GM12864 (cell line): Measurements from ENCODE around the gene ARHGAP42.
"Not testable (repeated sequence)": the region's sequence is repeated elsewhere in the genome, so short reads cannot be mapped to it uniquely, and the experiment has no call there.

Source experiments
- DNase-seq: peaks from one replicate; pipeline ENCODE4 v3.0.0-alpha.2; 2011; ENCODE audit warnings: low read depth
- H3K4me3 ChIP-seq: 2 replicates; pipeline ENCODE4 v1.5.1; 2011; ENCODE audit warnings: mild to moderate bottlenecking, low read depth, low read length, control low read depth
- TF ChIP-seq, protein P1 (sequence below): IDR thresholded peaks from 2 replicates; pipeline ENCODE4 v1.5.1; 2011; ENCODE audit warnings: low read depth, mild to moderate bottlenecking, moderate library complexity, low read length, control low read depth, inconsistent platforms; ENCODE audit errors: missing control alignments

Gene ARHGAP42

DNA sequence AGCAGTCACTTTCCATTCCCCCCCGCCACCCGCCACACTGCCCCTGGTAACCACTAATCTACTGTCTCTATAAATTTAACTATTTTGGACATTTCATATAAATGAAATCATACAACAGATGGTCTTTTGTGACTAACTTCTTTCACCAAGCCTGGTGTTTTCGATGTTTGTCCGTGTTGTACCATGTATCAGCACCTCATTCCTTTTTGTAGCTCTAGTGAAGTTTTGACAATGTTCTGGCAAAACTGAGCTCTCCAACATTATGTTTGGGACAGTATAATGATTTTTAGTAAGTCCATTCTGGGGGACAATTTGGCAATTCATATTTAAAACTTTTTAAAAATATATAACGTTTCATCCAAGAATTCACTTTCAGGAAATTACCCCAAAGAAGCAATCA lies 45.6 kb upstream of the ARHGAP42 start:
- TF ChIP-seq, protein P1, sequence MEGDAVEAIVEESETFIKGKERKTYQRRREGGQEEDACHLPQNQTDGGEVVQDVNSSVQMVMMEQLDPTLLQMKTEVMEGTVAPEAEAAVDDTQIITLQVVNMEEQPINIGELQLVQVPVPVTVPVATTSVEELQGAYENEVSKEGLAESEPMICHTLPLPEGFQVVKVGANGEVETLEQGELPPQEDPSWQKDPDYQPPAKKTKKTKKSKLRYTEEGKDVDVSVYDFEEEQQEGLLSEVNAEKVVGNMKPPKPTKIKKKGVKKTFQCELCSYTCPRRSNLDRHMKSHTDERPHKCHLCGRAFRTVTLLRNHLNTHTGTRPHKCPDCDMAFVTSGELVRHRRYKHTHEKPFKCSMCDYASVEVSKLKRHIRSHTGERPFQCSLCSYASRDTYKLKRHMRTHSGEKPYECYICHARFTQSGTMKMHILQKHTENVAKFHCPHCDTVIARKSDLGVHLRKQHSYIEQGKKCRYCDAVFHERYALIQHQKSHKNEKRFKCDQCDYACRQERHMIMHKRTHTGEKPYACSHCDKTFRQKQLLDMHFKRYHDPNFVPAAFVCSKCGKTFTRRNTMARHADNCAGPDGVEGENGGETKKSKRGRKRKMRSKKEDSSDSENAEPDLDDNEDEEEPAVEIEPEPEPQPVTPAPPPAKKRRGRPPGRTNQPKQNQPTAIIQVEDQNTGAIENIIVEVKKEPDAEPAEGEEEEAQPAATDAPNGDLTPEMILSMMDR: no peak
- H3K4me3 ChIP-seq: no peak overlapping the region
- DNase-seq: no peak

DNA sequence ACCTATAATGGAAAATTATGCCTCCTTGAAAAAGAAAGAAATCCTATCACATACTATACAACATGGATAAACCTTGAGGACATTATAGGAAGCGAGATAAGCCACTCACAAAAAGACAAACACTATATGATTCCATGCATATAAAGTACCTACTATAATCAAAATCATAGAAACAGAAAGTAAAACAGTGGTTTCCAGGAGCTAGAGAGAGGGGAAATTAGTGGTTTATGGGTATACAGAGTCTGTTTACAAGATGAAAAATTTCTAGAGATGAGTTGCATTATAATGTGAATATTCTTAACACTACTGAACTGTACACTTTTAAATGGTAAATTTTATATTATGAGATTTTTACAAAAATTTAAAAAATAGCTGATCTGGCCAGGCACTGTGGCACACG lies 40.5 kb upstream of the ARHGAP42 start:
- DNase-seq: no peak
- H3K4me3 ChIP-seq: no peak overlapping the region

DNA sequence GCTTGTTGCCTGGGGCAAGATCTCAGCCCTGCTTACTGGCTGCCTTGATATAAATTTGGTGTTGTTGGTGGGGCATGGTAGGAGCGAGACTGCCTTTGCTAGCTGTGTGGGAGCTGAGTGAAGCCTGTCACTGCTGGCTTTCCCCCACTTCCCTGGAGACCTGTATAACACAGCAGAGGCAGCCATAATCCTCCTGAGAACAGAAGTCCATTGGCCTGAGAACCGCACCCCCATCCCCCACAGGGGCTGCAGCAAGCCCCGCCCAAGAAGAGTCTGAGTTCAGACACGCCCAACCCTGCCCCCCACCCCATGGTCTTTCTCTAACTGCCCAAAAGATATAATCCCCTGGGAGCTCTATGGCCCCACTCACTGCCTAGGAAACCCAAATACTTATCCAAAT lies 39.2 kb upstream of the ARHGAP42 start:
- H3K4me3 ChIP-seq: no peak overlapping the region
- no peak for DNase-seq
- TF ChIP-seq, protein P1: no peak

More for the DNA sequence above, 40.5 kb upstream of the ARHGAP42 start:
- TF ChIP-seq, protein P1: no peak

DNA sequence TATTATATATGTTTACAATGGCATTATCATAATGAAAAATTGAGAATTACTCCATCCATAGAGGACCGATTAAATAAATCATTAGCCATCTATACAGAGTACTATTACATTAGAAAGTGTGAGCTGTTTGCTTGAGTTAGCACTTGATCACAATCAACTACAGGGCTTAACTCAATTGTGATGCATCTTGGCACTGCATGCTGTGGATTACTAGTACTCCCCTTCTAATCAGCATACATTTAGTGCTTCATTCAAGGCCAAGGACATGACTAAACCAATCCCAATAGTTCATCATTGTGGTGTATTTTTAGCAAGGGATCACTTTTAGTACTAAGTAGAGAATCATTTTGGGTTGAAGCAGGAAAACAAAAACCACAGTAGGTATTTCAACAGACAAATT lies 23.5 kb upstream of the ARHGAP42 start:
- no peak for DNase-seq
- no peak overlapping the region for H3K4me3 ChIP-seq
- TF ChIP-seq, protein P1: no peak

DNA sequence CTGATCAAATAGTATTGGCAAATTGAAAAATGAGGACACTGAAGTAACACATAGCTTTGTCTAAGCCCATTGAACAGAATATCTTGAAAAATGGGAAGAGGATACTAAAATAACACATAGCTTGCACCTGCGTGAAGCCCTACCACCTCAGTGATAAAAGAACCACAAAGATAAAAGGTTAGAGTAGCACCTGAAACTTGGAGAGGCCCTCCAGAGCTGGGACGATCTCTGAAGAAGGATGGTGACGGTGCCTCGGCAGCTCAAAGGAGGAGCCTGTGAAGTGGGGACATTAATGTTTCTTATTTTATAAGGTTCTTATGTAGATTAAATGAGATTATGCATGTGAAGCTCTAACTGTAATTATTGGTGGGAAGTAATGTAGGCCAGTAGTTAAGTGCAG lies 23.1 kb upstream of the ARHGAP42 start:
- no peak overlapping the region for H3K4me3 ChIP-seq
- TF ChIP-seq, protein P1: no peak
- DNase-seq: no peak

DNA sequence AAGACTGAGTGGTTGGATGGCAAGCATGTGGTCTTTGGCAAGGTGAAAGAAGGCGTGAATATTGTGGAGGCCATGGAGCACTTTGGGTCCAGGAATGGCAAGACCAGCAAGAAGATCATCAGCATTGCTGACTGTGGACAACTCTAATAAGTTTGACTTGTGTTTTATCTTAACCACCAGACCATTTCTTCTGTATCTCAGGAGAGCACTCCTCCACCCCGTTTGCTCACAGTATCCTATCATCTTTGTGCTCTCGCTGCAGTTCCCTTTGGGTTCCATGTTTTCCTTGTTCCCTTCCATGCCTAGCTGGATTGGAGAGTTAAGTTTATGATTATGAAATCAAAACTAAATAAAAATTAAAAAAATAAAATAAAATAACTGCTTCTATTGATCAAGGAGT lies 20.3 kb upstream of the ARHGAP42 start:
- not testable (repeated sequence) for DNase-seq, H3K4me3 ChIP-seq

DNA sequence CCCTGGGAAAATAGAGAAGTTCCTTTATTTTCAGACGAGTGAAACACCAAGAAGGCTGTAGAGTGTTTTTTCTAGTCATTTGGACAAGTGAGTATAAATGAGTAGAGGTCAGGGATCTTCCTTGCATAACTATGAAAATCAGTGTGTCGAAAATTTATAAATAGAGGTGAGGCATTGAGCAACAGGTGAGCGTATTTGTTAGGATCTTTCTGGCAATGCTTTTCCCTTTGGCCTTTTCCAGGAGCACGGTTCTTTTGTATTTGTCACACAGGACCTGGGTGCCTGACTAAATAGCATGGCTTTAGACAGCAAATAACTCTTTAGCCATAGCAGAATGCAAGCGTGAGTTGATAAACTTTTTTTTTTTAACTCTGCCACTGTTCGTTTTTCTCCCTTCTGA lies 19.6 kb upstream of the ARHGAP42 start:
- TF ChIP-seq, protein P1: no peak
- no peak for DNase-seq
- H3K4me3 ChIP-seq: no peak overlapping the region

DNA sequence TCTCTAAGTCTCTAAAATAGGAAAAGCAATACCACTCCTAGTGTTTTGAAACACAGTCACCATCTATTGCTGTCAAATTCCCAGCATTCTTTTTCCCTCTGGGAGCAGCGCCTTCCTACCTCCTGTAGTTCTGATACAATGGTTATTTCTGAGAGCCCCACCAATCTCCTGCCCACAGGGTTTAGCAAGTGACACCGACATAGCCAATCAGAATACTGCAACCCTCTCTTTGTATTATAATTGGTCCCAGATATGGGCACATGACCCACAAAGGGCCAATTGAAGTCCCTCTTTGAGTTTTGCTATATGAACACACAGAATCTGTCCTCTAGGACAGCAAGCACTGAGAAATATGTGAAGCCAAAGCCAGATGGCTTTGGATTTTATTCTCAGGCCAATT lies 16.9 kb upstream of the ARHGAP42 start:
- TF ChIP-seq, protein P1: no peak
- no peak overlapping the region for H3K4me3 ChIP-seq
- no peak for DNase-seq
